Small intestine (tissue), 7 donors: Measurements from ENCODE around the gene CBR3. TPM values are rescaled to one million over a fixed set of nuclear protein-coding genes. Genes with fewer than 3 reads are reported as not detected.
"Not testable (repeated sequence)": the region's sequence is repeated elsewhere in the genome, so short reads cannot be mapped to it uniquely, and the experiment has no call there.

Experiments
- DNase-seq, 2 donors: peaks; one replicate each; pipeline versions ENCODE4 v3.0.0 to v3.0.0-alpha.2; 2013
- FAIRE-seq: peaks from 2 replicates; lab custom pipeline; 2012; peaks lifted over from hg19 to GRCh38; lab: Jason Lieb, UNC
- H3K27ac ChIP-seq, 3 donors: one replicate each; pipeline ENCODE4 v1.5.1; 2013; ENCODE audit warnings: low read length in 2 of 3, mild to moderate bottlenecking in 2 of 3, control low read depth in 1 of 3, inconsistent platforms in 1 of 3, low read depth in 1 of 3, moderate library complexity in 1 of 3
- H3K27me3 ChIP-seq, 3 donors: one replicate each; pipeline ENCODE4 v1.6.1; 2013; ENCODE audit warnings: low read length in 3 of 3, inconsistent platforms in 1 of 3; ENCODE audit not compliant: control insufficient read depth in 3 of 3, insufficient read depth in 3 of 3
- H3K36me3 ChIP-seq, 3 donors: one replicate each; pipeline ENCODE4 v1.6.1; 2013; ENCODE audit warnings: low read length in 3 of 3, inconsistent platforms in 1 of 3, low read depth in 1 of 3, mild to moderate bottlenecking in 1 of 3, moderate library complexity in 1 of 3; ENCODE audit not compliant: control insufficient read depth in 3 of 3, insufficient read depth in 2 of 3
- H3K4me1 ChIP-seq, 3 donors: one replicate each; pipeline ENCODE4 v1.6.1; 2013; ENCODE audit warnings: low read length in 2 of 3, inconsistent platforms in 1 of 3, low read depth in 1 of 3, mild to moderate bottlenecking in 1 of 3, moderate library complexity in 1 of 3; ENCODE audit not compliant: control insufficient read depth in 3 of 3, insufficient read depth in 2 of 3
- H3K4me3 ChIP-seq, 3 donors: one replicate each; pipeline ENCODE4 v1.5.1; 2013; ENCODE audit warnings: low read length in 3 of 3, control low read depth in 1 of 3, inconsistent platforms in 1 of 3, low read depth in 1 of 3, mild to moderate bottlenecking in 1 of 3, moderate library complexity in 1 of 3
- H3K9me3 ChIP-seq, 2 donors: one replicate each; pipeline ENCODE4 v1.6.1; 2013; ENCODE audit warnings: low read depth in 1 of 2, low read length in 1 of 2; ENCODE audit not compliant: control insufficient read depth in 2 of 2, insufficient read depth in 1 of 2
- WGBS, 3 donors: extraction: QIAGEN DNeasy Blood & Tissue Kit; methylation state at CpG; one replicate each; pipeline ENCODE4 v1.1.7; 2013; 5-methylcytosine and 5-hydroxymethylcytosine counted together
- polyA plus RNA-seq, 4 donors: library from polyadenylated mRNA; stranded (reverse) in 3 of 4; unstranded in 1 of 4; fragments of 200-250 nt in 3 of 4; fragments of 120-200 nt in 1 of 4; gene quantifications; one replicate each; pipeline versions ENCODE4 v1.2.1 to v1.2.3, GENCODE V29; 2013
- donor health status: healthy with polysubstance abuse.
- donor health status: control.
- donor health status: control.
- donor health status: Bipolar disorder and iron deficiency.
- donor health status: healthy.

Gene CBR3
- polyA plus RNA-seq, 4 donors, result 0.54 to 9.0 (median 0.87) TPM

- Histone ChIP-seq H3K4me3 (peak overlapping the region; percentile 46 to 61 (median 50)), H3K9me3 (no peaks in the 10 kb centered on the region), H3K36me3 (no peaks in the 10 kb centered on the region), H3K4me1 (peaks cover 0 to 19% (median 6%) of the 10 kb centered on the region in 3 donors), H3K27me3 (peaks cover 0 to 35% (median 2%) of the 10 kb centered on the region in 3 donors), H3K27ac (peak overlapping the region in 2 of 3 donors; percentile 54 to 81)
- peak; percentile 74 to 77 for DNase-seq
- WGBS, 3 donors, result 0 to 1% (median 0%) methylated on average over 51 to 60 of the region's 60 CpGs
- no peak for FAIRE-seq
These were observed 668 bp downstream of the CBR3 start for GRCh38 chr21:36135391-36136102.

- not testable (repeated sequence) for H3K27me3 ChIP-seq, H3K4me3 ChIP-seq, H3K27ac ChIP-seq, FAIRE-seq, H3K9me3 ChIP-seq, H3K36me3 ChIP-seq, DNase-seq
- WGBS, 3 donors, result 94 to 96% (median 95%) methylated on average over 11 to 13 of the region's 13 CpGs
- peaks cover 0 to 17% (median 5%) of the 10 kb centered on the region in 3 donors for H3K4me1 ChIP-seq
These were observed 4.9 kb downstream of the CBR3 start for GRCh38 chr21:36139791-36140190.

- H3K27me3 ChIP-seq, result no peaks in the 10 kb centered on the region
- H3K4me1 ChIP-seq, result peaks cover 0 to 4% (median 0%) of the 10 kb centered on the region in 3 donors
- DNase-seq, result peak; percentile 97 to 99
- FAIRE-seq, result no peak
- H3K4me3 ChIP-seq, result no peak overlapping the region
- H3K27ac ChIP-seq, result peak overlapping the region; percentile 49 to 86 (median 80)
- peaks cover 0 to 11% (median 0%) of the 10 kb centered on the region in 3 donors for H3K36me3 ChIP-seq
- WGBS, 3 donors, result 3 to 16% (median 4%) methylated on average over 6 of the region's 6 CpGs
- no peaks in the 10 kb centered on the region for H3K9me3 ChIP-seq
These were observed 6.6 kb downstream of the CBR3 start for GRCh38 chr21:36141513-36141925.

DNA sequence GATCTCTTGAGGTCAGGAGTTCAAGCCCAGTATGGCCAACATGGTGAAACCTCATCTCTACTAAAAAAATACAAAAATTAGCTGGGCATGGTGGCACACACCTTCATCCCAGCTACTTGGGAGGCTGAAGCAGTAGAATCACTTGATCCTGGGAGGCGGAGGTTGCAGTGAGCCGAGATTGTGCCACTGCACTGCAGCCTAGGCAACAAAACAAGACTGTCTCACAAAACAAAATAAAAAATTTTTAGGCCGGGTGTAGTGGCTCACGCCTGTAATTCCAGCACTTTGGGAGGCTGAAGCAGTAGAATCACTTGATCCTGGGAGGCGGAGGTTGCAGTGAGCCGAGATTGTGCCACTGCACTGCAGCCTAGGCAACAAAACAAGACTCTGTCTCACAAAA, 9.4 kb downstream of the CBR3 start:
- not testable (repeated sequence) for H3K9me3 ChIP-seq, DNase-seq, H3K27ac ChIP-seq, H3K27me3 ChIP-seq, FAIRE-seq, H3K4me1 ChIP-seq, H3K4me3 ChIP-seq
- WGBS, 3 donors, result 77 to 88% (median 81%) methylated on average over 4 to 5 of the region's 6 CpGs
- peaks cover 0 to 18% (median 0%) of the 10 kb centered on the region in 3 donors for H3K36me3 ChIP-seq

DNA sequence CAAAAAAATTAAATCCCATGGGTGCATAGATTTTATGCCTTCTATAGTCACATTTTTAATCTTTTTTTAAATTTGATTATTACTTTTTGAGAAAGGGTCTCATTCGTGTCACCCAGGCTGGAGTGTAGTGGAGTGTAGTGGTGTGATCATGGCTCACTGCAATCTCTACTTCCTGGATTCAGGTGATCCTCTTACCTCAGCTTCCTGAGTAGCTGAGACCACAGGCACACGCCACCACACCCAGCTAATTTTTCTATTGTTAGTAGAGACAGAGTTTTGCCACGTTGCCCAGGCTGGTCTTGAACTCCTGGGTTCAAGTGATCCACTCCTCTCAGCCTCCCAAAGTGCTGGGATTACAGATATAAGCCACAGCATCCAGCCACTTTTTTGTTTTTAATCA, 10.4 kb downstream of the CBR3 start:
- Histone ChIP-seq H3K36me3 (peaks cover 0 to 18% (median 0%) of the 10 kb centered on the region in 3 donors), H3K27ac (no peak overlapping the region), H3K9me3 (no peaks in the 10 kb centered on the region), H3K4me1 (peaks cover 0 to 4% (median under 1%) of the 10 kb centered on the region in 3 donors), H3K4me3 (no peak overlapping the region), H3K27me3 (no peaks in the 10 kb centered on the region)
- FAIRE-seq (no peak), DNase-seq (no peak)
- 68 to 80% (median 76%) methylated on average over 3 of the region's 3 CpGs for WGBS, 3 donors

DNA sequence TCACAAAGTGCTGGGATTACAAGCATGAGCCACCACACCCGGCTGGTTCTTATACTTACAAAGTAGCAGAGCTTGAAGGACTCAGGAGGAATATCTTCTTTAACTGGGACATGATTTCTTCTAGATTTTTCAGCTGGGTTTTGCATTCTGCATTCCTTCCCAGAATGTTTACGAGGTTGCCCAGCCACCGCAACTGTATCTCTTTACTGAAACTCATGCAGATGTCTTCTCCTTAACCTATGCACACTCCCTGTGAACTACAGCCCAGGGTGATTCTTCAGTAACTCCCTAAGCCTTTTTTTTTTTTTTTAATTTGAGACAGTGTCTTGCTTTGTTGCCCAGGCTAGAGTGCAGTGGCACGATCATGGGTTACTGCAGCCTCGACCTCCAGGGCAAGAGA, 13.0 kb downstream of the CBR3 start:
- H3K9me3 ChIP-seq, result peaks cover 0 to 8% of the 10 kb centered on the region in 2 donors
- WGBS, 3 donors, result 84 to 97% (median 90%) methylated on average over 5 of the region's 5 CpGs
- no peaks in the 10 kb centered on the region for H3K27me3 ChIP-seq
- DNase-seq (no peak), FAIRE-seq (no peak)
- H3K4me3 ChIP-seq, result no peak overlapping the region
- H3K27ac ChIP-seq, result no peak overlapping the region
- peaks cover 0 to 6% (median 2%) of the 10 kb centered on the region in 3 donors for H3K4me1 ChIP-seq
- H3K36me3 ChIP-seq, result peaks cover 0 to 23% (median 0%) of the 10 kb centered on the region in 3 donors

DNA sequence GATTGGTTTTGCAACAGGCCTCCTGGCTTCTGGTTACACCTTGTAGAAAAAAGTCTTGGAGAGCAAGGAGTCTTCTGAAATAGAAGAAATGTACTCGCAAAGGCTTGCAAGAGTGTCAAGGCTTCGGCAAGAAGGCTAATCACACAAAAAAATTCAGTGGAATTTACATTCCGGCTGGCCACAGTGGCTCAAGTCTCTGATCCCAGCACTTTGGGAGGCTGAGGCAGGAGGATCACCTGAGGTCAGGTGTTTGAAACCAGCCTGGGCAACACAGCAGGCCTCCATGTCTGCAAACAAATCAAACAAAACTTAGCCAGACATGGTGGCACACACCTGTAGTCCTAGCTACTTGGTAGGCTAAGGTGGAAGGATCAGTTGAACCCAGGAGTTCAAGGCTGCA, 14.0 kb downstream of the CBR3 start:
- no peak overlapping the region for H3K4me3 ChIP-seq
- H3K27me3 ChIP-seq, result no peaks in the 10 kb centered on the region
- H3K4me1 ChIP-seq, result peaks cover 0 to 6% (median 2%) of the 10 kb centered on the region in 3 donors
- DNase-seq (no peak), FAIRE-seq (no peak)
- 88 to 98% (median 95%) methylated on average over 3 of the region's 3 CpGs for WGBS, 3 donors
- H3K36me3 ChIP-seq, result peaks cover 0 to 21% (median 0%) of the 10 kb centered on the region in 3 donors
- H3K9me3 ChIP-seq, result peaks cover 0 to 12% of the 10 kb centered on the region in 2 donors
- H3K27ac ChIP-seq, result no peak overlapping the region

DNA sequence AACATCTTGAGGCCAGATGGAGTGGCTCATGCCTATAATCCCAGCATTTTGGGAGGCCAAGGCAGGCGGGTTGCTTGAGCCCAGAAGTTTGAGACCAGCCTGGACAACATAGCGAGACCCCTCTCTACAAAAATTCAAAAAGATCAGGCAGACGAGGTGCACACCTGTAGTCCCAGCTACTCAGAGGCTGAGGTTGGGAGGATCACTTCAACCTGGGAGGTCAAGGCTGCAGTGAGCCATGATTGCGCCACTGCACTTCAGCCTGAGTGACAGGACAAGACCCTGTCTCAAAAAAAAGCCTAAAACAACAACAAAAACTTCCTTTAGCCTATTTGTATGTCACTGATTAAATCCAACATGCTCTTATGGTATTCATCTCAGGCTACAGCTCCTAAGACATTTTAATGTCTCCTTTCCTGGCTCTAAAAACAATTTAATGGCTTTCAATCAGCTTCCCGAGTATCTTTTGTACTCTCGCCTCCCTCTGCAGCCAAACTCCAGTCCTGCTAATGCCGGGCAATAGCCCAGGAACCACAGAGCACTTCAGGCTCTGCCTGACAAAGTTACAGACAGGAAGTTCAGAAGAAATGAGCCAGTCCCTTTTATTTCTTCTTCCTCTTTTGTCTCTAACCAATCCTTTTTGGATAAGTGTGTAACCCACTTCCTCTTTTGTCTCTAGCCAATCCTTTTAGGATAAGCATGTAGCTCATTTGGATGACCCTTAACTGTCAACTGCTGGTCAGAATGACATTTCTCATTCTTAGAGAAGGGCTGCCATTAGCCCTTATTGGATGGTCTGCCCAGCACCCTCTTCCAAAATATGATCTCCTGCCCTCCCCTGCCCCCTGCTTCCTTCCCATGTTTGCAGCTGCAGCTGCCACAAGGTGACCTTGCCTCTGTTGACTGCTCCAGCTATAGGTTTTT, 15.2 kb downstream of the CBR3 start:
- FAIRE-seq (no peak), DNase-seq (peak in 1 of 2 donors; percentile 16)

More for the DNA sequence above, 15.2 kb downstream of the CBR3 start:
- peaks cover 0 to 12% of the 10 kb centered on the region in 2 donors for H3K9me3 ChIP-seq
- peak overlapping the region; percentile 4 to 64 (median 34) for H3K27ac ChIP-seq
- no peaks in the 10 kb centered on the region for H3K27me3 ChIP-seq
- no peak overlapping the region for H3K4me3 ChIP-seq
- H3K4me1 ChIP-seq, result peaks cover 0 to 6% (median 3%) of the 10 kb centered on the region in 3 donors
- peaks cover 0 to 19% (median 0%) of the 10 kb centered on the region in 3 donors for H3K36me3 ChIP-seq
- WGBS, 3 donors, result 57 to 68% (median 61%) methylated on average over 7 of the region's 7 CpGs
